HCT116 (cell line): Measurements from ENCODE around the gene TPH2. TPM values are rescaled to one million over a fixed set of nuclear protein-coding genes. Genes with fewer than 3 reads are reported as not detected.

Experiments used
- ATAC-seq: fragments of 200-7000 bp; cut with Tn5 transposase; 2 replicates; pipeline ENCODE4 v1.9.1; 2020; ENCODE audit warnings: mild to moderate bottlenecking, moderate library complexity
- BruUV-seq: library from RNA; stranded (reverse); fragments of 400-500 nt; replicated peaks from 2 replicates; lab custom pipeline; 2021; lab: Mats Ljungman, UMichigan
- CTCF ChIA-PET: fragments of 300-600 bp; sonication (Branson Sonifier 250); formaldehyde crosslinking; loops from one replicate; lab custom pipeline; 2021; ENCODE audit warnings: antibody characterized with exemption; lab: Charles Lee
- POLR2A ChIA-PET: fragments of 300-600, 350-600 bp; sonication (Branson Sonifier 250); formaldehyde crosslinking; loops from one replicate; lab custom pipeline; 2021; ENCODE audit warnings: antibody characterized with exemption; lab: Charles Lee
- RAD21 ChIA-PET, 2 experiments: fragments of 300-600 bp; sonication (Branson Sonifier 250); formaldehyde crosslinking; loops; one replicate each; lab custom pipeline; 2023; ENCODE audit warnings: low total read pairs in 2 of 2; ENCODE audit not compliant: uncharacterized antibody in 2 of 2, unreplicated experiment in 2 of 2, low non-redundant PET in 1 of 2; lab: Charles Lee
- DNase-seq: peaks from one replicate; pipeline ENCODE4 v3.0.0-alpha.2; 2010; ENCODE audit warnings: low read depth, low spot score
- H2AFZ ChIP-seq: fragments of 200-600 bp; shearing (Covaris generic), sonication (generic); 2 replicates; pipeline ENCODE4 v1.6.1; 2017; ENCODE audit warnings: low read depth, mixed run types, mixed read lengths, antibody characterized with exemption, low read length; ENCODE audit not compliant: poor library complexity, severe bottlenecking
- H3K27ac ChIP-seq: 2 replicates; pipeline ENCODE4 v1.5.1; 2012; ENCODE audit warnings: low read depth, low read length
- H3K27me3 ChIP-seq: fragments of 200-600 bp; sonication (generic); 2 replicates; pipeline ENCODE4 v1.6.1; 2016; ENCODE audit warnings: mixed run types, low read length, mixed read lengths; ENCODE audit not compliant: insufficient read depth
- H3K36me3 ChIP-seq, 2 experiments: fragments of 200-500 bp in 1 of 2; fragments of 200-600 bp in 1 of 2; sonication (Bioruptor generic) in 1 of 2; sonication (generic) in 1 of 2; 2 replicates each; pipeline versions ENCODE4 v1.5.1 to v1.6.1; 2014 to 2016; ENCODE audit warnings: low read length in 2 of 2, inconsistent platforms in 1 of 2, mixed read lengths in 1 of 2, mixed run types in 1 of 2; ENCODE audit not compliant: insufficient read depth in 2 of 2, control insufficient read depth in 1 of 2
- H3K4me1 ChIP-seq, 2 experiments: fragments of 200-600 bp in 1 of 2; sonication (generic) in 1 of 2; 2 replicates each; pipeline versions ENCODE4 v1.5.1 to v1.6.1; 2012 to 2017; ENCODE audit warnings: low read length in 2 of 2, inconsistent platforms in 1 of 2, mild to moderate bottlenecking in 1 of 2, mixed read lengths in 1 of 2, mixed run types in 1 of 2, moderate library complexity in 1 of 2; ENCODE audit not compliant: insufficient read depth in 2 of 2, control insufficient read depth in 1 of 2
- H3K4me2 ChIP-seq: fragments of 200-600 bp; sonication (generic); 2 replicates; pipeline ENCODE4 v1.6.1; 2017; ENCODE audit warnings: mixed run types, low read length, mixed read lengths
- H3K4me3 ChIP-seq, 2 experiments: fragments of 200-600 bp in 1 of 2; sonication (generic) in 1 of 2; replicated peaks in 1 of 2; 2 replicates each; pipeline ENCODE4 v1.5.1; 2011 to 2016; ENCODE audit warnings: low read length in 2 of 2, control low read depth in 1 of 2, low read depth in 1 of 2, mild to moderate bottlenecking in 1 of 2, mixed read lengths in 1 of 2, mixed run types in 1 of 2
- H3K79me2 ChIP-seq: fragments of 200-600 bp; sonication (generic); 2 replicates; pipeline ENCODE4 v1.6.1; 2017; ENCODE audit warnings: mild to moderate bottlenecking, mixed run types, low read length, moderate library complexity, mixed read lengths; ENCODE audit not compliant: insufficient read depth
- H3K9ac ChIP-seq: fragments of 200-600 bp; sonication (generic); 2 replicates; pipeline ENCODE4 v1.6.1; 2016; ENCODE audit warnings: low read length, mixed read lengths
- H3K9me2 ChIP-seq: fragments of 200-600 bp; sonication (generic), shearing (Covaris generic); 2 replicates; pipeline ENCODE4 v1.6.1; 2017; ENCODE audit warnings: mixed run types, mild to moderate bottlenecking, moderate library complexity; ENCODE audit not compliant: insufficient read depth
- H3K9me3 ChIP-seq, 2 experiments: fragments of 200-500 bp in 1 of 2; fragments of 200-600 bp in 1 of 2; sonication (Bioruptor generic) in 1 of 2; sonication (generic) in 1 of 2; 2 replicates each; pipeline ENCODE4 v1.6.1; 2014 to 2017; ENCODE audit warnings: low read length in 2 of 2, mixed read lengths in 2 of 2, inconsistent platforms in 1 of 2, low read depth in 1 of 2, mild to moderate bottlenecking in 1 of 2, mixed run types in 1 of 2, moderate library complexity in 1 of 2; ENCODE audit not compliant: control insufficient read depth in 1 of 2, insufficient read depth in 1 of 2
- H4K20me1 ChIP-seq: fragments of 200-600 bp; sonication (generic), shearing (Covaris generic); 2 replicates; pipeline ENCODE4 v1.6.1; 2017; ENCODE audit warnings: mixed run types, mild to moderate bottlenecking, moderate library complexity; ENCODE audit not compliant: insufficient read depth
- EGR1 ChIP-seq: IDR thresholded peaks from 2 replicates; pipeline ENCODE4 v1.6.1; 2012; ENCODE audit warnings: low read depth
- POLR2AphosphoS5 ChIP-seq: IDR thresholded peaks from 2 replicates; pipeline ENCODE4 v1.6.1; 2011; ENCODE audit warnings: mild to moderate bottlenecking, low read depth, low read length, moderate library complexity
- SIN3A ChIP-seq: IDR thresholded peaks from 2 replicates; pipeline ENCODE4 v1.6.1; 2012; ENCODE audit warnings: low read depth
- SRF ChIP-seq: IDR thresholded peaks from 2 replicates; pipeline ENCODE4 v1.6.1; 2012; ENCODE audit warnings: low read depth
- intact Hi-C: fragments of 100-400 bp; cut with micrococcal nuclease; formaldehyde crosslinking; loops from 2 replicates; pipeline ENCODE4 v1.10.0; 2022
- total RNA-seq: library from RNA; stranded (reverse); gene quantifications from one replicate; pipeline ENCODE4 v1.2.1, GENCODE V29; 2021; ENCODE audit not compliant: unreplicated experiment
- TF ChIP-seq, protein P1 (sequence below): IDR thresholded peaks from 2 replicates; pipeline ENCODE4 v1.6.1; 2012
- TF ChIP-seq, protein P2 (sequence below): IDR thresholded peaks from 2 replicates; pipeline ENCODE4 v1.6.1; 2012; ENCODE audit warnings: low read depth
- TF ChIP-seq, protein P3 (sequence below), 3 experiments: fragments of 200-600 bp in 1 of 3; sonication (generic) in 1 of 3; IDR thresholded peaks in 2 of 3; conservative IDR thresholded peaks in 1 of 3; 2 replicates each; pipeline ENCODE4 v1.5.1; 2012 to 2017; ENCODE audit warnings: low read depth in 2 of 3, low read length in 2 of 3, antibody characterized with exemption in 1 of 3, borderline replicate concordance in 1 of 3, control low read depth in 1 of 3, mild to moderate bottlenecking in 1 of 3, mixed read lengths in 1 of 3, mixed run types in 1 of 3, moderate library complexity in 1 of 3; ENCODE audit not compliant: insufficient read depth in 1 of 3

The TPH2 gene
- total RNA-seq, 1 experiment from 2014 or later = not detected

- ChIA-PET POLR2A (no interaction called here), CTCF (no interaction called here), RAD21 (no interaction called here)
- intact Hi-C loops = no loop called here
- Histone ChIP-seq H3K4me2 (no peak overlapping the region), H4K20me1 (no peaks in the 10 kb centered on the region), H3K9me2 (no peaks in the 10 kb centered on the region), H3K9me3 (no peaks in the 10 kb centered on the region), H3K27me3 (0 out of 2 replicates have a peak, but pooled peaks cover 5% of the 10 kb centered on the region), H3K4me1 (no peaks in the 10 kb centered on the region), H3K36me3 (no peaks in the 10 kb centered on the region), H3K27ac (no peak overlapping the region), H2AFZ (no peak overlapping the region), H3K4me3 (no peak overlapping the region), H3K79me2 (no peaks in the 10 kb centered on the region), H3K9ac (no peak overlapping the region)
- ATAC-seq (no peak), DNase-seq (no peak)
- no peak for TF ChIP-seq EGR1
- TF ChIP-seq SIN3A = no peak
- TF ChIP-seq POLR2AphosphoS5 = no peak
- TF ChIP-seq, protein P1, sequence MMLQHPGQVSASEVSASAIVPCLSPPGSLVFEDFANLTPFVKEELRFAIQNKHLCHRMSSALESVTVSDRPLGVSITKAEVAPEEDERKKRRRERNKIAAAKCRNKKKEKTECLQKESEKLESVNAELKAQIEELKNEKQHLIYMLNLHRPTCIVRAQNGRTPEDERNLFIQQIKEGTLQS = no peak
- TF ChIP-seq, protein P2, sequence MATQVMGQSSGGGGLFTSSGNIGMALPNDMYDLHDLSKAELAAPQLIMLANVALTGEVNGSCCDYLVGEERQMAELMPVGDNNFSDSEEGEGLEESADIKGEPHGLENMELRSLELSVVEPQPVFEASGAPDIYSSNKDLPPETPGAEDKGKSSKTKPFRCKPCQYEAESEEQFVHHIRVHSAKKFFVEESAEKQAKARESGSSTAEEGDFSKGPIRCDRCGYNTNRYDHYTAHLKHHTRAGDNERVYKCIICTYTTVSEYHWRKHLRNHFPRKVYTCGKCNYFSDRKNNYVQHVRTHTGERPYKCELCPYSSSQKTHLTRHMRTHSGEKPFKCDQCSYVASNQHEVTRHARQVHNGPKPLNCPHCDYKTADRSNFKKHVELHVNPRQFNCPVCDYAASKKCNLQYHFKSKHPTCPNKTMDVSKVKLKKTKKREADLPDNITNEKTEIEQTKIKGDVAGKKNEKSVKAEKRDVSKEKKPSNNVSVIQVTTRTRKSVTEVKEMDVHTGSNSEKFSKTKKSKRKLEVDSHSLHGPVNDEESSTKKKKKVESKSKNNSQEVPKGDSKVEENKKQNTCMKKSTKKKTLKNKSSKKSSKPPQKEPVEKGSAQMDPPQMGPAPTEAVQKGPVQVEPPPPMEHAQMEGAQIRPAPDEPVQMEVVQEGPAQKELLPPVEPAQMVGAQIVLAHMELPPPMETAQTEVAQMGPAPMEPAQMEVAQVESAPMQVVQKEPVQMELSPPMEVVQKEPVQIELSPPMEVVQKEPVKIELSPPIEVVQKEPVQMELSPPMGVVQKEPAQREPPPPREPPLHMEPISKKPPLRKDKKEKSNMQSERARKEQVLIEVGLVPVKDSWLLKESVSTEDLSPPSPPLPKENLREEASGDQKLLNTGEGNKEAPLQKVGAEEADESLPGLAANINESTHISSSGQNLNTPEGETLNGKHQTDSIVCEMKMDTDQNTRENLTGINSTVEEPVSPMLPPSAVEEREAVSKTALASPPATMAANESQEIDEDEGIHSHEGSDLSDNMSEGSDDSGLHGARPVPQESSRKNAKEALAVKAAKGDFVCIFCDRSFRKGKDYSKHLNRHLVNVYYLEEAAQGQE = no peak
- TF ChIP-seq, protein P3, sequence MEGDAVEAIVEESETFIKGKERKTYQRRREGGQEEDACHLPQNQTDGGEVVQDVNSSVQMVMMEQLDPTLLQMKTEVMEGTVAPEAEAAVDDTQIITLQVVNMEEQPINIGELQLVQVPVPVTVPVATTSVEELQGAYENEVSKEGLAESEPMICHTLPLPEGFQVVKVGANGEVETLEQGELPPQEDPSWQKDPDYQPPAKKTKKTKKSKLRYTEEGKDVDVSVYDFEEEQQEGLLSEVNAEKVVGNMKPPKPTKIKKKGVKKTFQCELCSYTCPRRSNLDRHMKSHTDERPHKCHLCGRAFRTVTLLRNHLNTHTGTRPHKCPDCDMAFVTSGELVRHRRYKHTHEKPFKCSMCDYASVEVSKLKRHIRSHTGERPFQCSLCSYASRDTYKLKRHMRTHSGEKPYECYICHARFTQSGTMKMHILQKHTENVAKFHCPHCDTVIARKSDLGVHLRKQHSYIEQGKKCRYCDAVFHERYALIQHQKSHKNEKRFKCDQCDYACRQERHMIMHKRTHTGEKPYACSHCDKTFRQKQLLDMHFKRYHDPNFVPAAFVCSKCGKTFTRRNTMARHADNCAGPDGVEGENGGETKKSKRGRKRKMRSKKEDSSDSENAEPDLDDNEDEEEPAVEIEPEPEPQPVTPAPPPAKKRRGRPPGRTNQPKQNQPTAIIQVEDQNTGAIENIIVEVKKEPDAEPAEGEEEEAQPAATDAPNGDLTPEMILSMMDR (IDR thresholded peaks at IDR 0.05 in 2 of 3, conservative IDR thresholded peaks at IDR 0.05 in 1 of 3; ENCODE audit: borderline replicate concordance in 1 of 3, insufficient read depth in 1 of 3, low read depth in 2 of 3, low read length in 2 of 3) = no peak
- no peak for TF ChIP-seq SRF
- BruUV-seq = no TSS peak
Observed at GRCh38 chr12:71949646-71950045, 11.0 kb downstream of the TPH2 start.
